ENCODE measurements around the gene AQP6.

DNA sequence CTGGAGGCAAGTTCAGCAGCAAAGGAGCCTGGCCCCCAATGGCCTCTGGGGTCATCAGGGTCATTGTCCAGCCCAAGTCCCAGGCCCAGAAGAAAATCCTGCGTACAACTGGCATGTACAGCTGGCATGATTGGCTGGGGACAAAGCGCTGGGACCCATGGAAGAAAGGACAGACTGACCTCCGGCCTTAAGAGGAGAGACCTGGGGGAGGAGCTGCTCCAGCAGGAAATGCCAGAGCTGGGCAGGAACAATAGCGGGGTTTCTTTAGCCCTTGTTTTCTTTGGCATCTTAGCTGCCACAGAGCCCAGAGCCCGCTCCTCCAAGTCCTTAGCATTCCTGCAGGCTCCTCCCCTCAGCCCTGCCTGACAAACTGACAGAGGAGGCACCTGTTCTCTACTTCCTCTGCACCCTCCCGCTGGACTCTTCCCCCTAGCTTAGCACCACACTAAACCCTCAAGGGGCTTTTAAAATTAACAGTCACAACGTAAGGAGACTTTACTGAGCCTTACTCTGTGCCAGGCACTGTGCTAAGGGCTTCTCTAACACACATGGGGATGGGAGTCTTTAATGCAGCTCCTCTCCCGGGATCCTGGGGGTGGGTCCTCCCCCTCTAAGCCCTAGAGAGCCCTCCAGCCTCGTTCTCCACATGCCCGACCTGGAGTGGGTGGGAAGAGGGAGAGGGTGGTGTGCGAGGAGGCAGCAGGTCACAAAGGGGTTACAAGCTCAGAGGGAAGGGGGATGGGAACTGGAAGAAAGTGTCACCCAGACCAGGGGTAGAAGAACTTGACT is 12.9 kb upstream of the AQP6 start:
- TF ChIP-seq BRCA1 (IDR thresholded peaks at IDR 0.05; ENCODE audit: low read depth, low read length): no peak
- TF ChIP-seq, protein P1, sequence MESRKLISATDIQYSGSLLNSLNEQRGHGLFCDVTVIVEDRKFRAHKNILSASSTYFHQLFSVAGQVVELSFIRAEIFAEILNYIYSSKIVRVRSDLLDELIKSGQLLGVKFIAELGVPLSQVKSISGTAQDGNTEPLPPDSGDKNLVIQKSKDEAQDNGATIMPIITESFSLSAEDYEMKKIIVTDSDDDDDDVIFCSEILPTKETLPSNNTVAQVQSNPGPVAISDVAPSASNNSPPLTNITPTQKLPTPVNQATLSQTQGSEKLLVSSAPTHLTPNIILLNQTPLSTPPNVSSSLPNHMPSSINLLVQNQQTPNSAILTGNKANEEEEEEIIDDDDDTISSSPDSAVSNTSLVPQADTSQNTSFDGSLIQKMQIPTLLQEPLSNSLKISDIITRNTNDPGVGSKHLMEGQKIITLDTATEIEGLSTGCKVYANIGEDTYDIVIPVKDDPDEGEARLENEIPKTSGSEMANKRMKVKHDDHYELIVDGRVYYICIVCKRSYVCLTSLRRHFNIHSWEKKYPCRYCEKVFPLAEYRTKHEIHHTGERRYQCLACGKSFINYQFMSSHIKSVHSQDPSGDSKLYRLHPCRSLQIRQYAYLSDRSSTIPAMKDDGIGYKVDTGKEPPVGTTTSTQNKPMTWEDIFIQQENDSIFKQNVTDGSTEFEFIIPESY (IDR thresholded peaks at IDR 0.05): no peak
- TF ChIP-seq POLR2A (IDR thresholded peaks at IDR 0.05; ENCODE audit: low read depth, low read length): no peak
- no peak for TF ChIP-seq SP1 (IDR thresholded peaks at IDR 0.05; ENCODE audit: low read depth, low read length)
- TF ChIP-seq EZH2 (IDR thresholded peaks at IDR 0.05; ENCODE audit: borderline replicate concordance, control insufficient read depth, low read depth, low read length): no peak
- no peak for TF ChIP-seq POLR2AphosphoS5 (IDR thresholded peaks at IDR 0.05; ENCODE audit: low read length)
